Hematopoietic multipotent progenitor cell (in vitro differentiated cells): Measurements from ENCODE around the gene TMEM126B. TPM values are rescaled to one million over a fixed set of nuclear protein-coding genes. Genes with fewer than 3 reads are reported as not detected.
"Not testable (repeated sequence)": the region's sequence is repeated elsewhere in the genome, so short reads cannot be mapped to it uniquely, and the experiment has no call there.

ENCODE experiments used
- DNase-seq, 3 donors: peaks; one replicate each; pipeline ENCODE4 v3.0.0-alpha.2; 2011 to 2015; ENCODE audit warnings: low read depth in 2 of 3, low spot score in 2 of 3
- total RNA-seq: library from RNA; depleted of rRNA; stranded (reverse); fragments of >200 nt; gene quantifications from one replicate; pipeline ENCODE4 v1.2.3, GENCODE V29; 2012

Gene TMEM126B
- total RNA-seq, 1 donor, result 15.9 TPM

- no peak for DNase-seq
Observed at GRCh38 chr11:85647078-85647477, 18.7 kb downstream of the TMEM126B start.

- peak; percentile 80 to 85 (median 84) for DNase-seq
Observed at GRCh38 chr11:85647604-85648299, 19.4 kb downstream of the TMEM126B start, which contains the start of gene TMEM126A. TSS of gene TMEM126A (plus strand) at chr11:85647967. CDS start at chr11:85650256, 2,289 bp downstream.

GRCh38 chr11:85651118-85651517 is 22.7 kb downstream of the TMEM126B start:
- DNase-seq, result no peak

GRCh38 chr11:85652786-85653447 is 24.5 kb downstream of the TMEM126B start:
- peak in 1 of 3 donors; percentile 64 for DNase-seq

GRCh38 chr11:85654343-85654742 is 25.9 kb downstream of the TMEM126B start:
- not testable (repeated sequence) for DNase-seq

GRCh38 chr11:85656777-85657176 is 28.4 kb downstream of the TMEM126B start:
- no peak for DNase-seq

GRCh38 chr11:85658180-85658579 is 29.8 kb downstream of the TMEM126B start:
- no peak for DNase-seq

GRCh38 chr11:85661972-85662664 is 33.7 kb downstream of the TMEM126B start:
- DNase-seq, result no peak

GRCh38 chr11:85663080-85663752 is 34.8 kb downstream of the TMEM126B start:
- DNase-seq, result peak in 1 of 3 donors; percentile 17

- DNase-seq, result peak; percentile 77 to 88 (median 85)
Observed at GRCh38 chr11:85663753-85664614, 35.6 kb downstream of the TMEM126B start.

GRCh38 chr11:85664615-85665481 is 36.5 kb downstream of the TMEM126B start, which contains the start of gene CREBZF:
TSS of gene CREBZF (minus strand) at chr11:85665129. CDS start at chr11:85664875, 254 bp downstream.
- peak; percentile 82 to 97 (median 94) for DNase-seq

- DNase-seq, result no peak
Observed at GRCh38 chr11:85665733-85666132, 37.3 kb downstream of the TMEM126B start.

- no peak for DNase-seq
Observed at GRCh38 chr11:85666687-85667086, 38.3 kb downstream of the TMEM126B start.

- DNase-seq, result no peak
Observed at GRCh38 chr11:85668157-85668556, 39.8 kb downstream of the TMEM126B start.

- DNase-seq, result not testable (repeated sequence)
Observed at GRCh38 chr11:85670949-85671663, 42.7 kb downstream of the TMEM126B start.

GRCh38 chr11:85672105-85672902 is 43.9 kb downstream of the TMEM126B start:
- no peak for DNase-seq

GRCh38 chr11:85673393-85673792 is 45.0 kb downstream of the TMEM126B start:
- DNase-seq, result no peak
